Effector memory CD8-positive, alpha-beta T cell (primary cell): ENCODE data around the gene CR1.
"Not testable (repeated sequence)": the region's sequence is repeated elsewhere in the genome, so short reads cannot be mapped to it uniquely, and the experiment has no call there.

Experiments
- ATAC-seq: fragments of 150-1000 bp; cut with Tn5 transposase; replicated peaks from 2 replicates; pipeline ENCODE4 v1.10.0; 2021; ENCODE audit warnings: mild to moderate bottlenecking, moderate library complexity
- DNase-seq, 3 experiments: peaks; one replicate each; pipeline ENCODE4 v3.0.0; 2021
- H3K27ac Mint-ChIP-seq, 2 donors: one replicate each; pipeline ENCODE4 v1.8.0; 2022; ENCODE audit warnings: mild to moderate bottlenecking in 2 of 2, mixed read lengths in 2 of 2, moderate library complexity in 2 of 2
- H3K27me3 Mint-ChIP-seq, 2 donors: one replicate each; pipeline ENCODE4 v1.8.0; 2022; ENCODE audit warnings: mixed read lengths in 2 of 2
- H3K36me3 Mint-ChIP-seq: one replicate; pipeline ENCODE4 v1.8.0; 2022; ENCODE audit warnings: mild to moderate bottlenecking, moderate library complexity, mixed read lengths; ENCODE audit not compliant: insufficient read depth
- H3K4me1 Mint-ChIP-seq, 2 donors: one replicate each; pipeline ENCODE4 v1.8.0; 2022; ENCODE audit warnings: low read depth in 2 of 2, mixed read lengths in 2 of 2
- H3K4me3 Mint-ChIP-seq, 2 donors: one replicate each; pipeline ENCODE4 v1.8.0; 2022; ENCODE audit warnings: mild to moderate bottlenecking in 2 of 2, mixed read lengths in 2 of 2, moderate library complexity in 2 of 2
- H3K9me3 Mint-ChIP-seq, 2 donors: one replicate each; pipeline ENCODE4 v1.8.0; 2022; ENCODE audit warnings: mixed read lengths in 2 of 2

CR1 gene

GRCh38 chr1:207666342-207666741, 170.4 kb downstream of the CR1 start:
- Mint-ChIP-seq H3K27me3 (peaks cover 83 to 84% of the 10 kb centered on the region in 2 donors), H3K4me1 (no peaks in the 10 kb centered on the region), H3K9me3 (no peaks in the 10 kb centered on the region), H3K36me3 (no peaks in the 10 kb centered on the region), H3K27ac (no peak overlapping the region), H3K4me3 (no peak overlapping the region)
- DNase-seq = no peak
- no peak for ATAC-seq

- Mint-ChIP-seq H3K27me3 (peaks cover 68 to 82% of the 10 kb centered on the region in 2 donors), H3K4me3 (no peak overlapping the region), H3K36me3 (no peaks in the 10 kb centered on the region), H3K27ac (no peak overlapping the region), H3K9me3 (no peaks in the 10 kb centered on the region), H3K4me1 (no peaks in the 10 kb centered on the region)
- ATAC-seq (no peak), DNase-seq (no peak)
Measured at GRCh38 chr1:207669528-207670009, 173.6 kb downstream of the CR1 start.

- ATAC-seq = no peak
- Mint-ChIP-seq H3K27me3 (peaks cover 70 to 82% of the 10 kb centered on the region in 2 donors), H3K27ac (no peak overlapping the region), H3K4me3 (no peak overlapping the region), H3K4me1 (no peaks in the 10 kb centered on the region), H3K36me3 (no peaks in the 10 kb centered on the region), H3K9me3 (no peaks in the 10 kb centered on the region)
- DNase-seq = no peak
Measured at GRCh38 chr1:207670192-207670591, 174.2 kb downstream of the CR1 start.

GRCh38 chr1:207670997-207671396, 175.0 kb downstream of the CR1 start:
- DNase-seq = no peak
- Mint-ChIP-seq H3K4me1 (no peaks in the 10 kb centered on the region), H3K4me3 (no peak overlapping the region), H3K36me3 (no peaks in the 10 kb centered on the region), H3K9me3 (no peaks in the 10 kb centered on the region), H3K27ac (no peak overlapping the region), H3K27me3 (peaks cover 68 to 85% of the 10 kb centered on the region in 2 donors)
- ATAC-seq = no peak

GRCh38 chr1:207672522-207673130, 176.7 kb downstream of the CR1 start:
- Mint-ChIP-seq H3K4me3 (no peak overlapping the region), H3K36me3 (no peaks in the 10 kb centered on the region), H3K27ac (no peak overlapping the region), H3K9me3 (no peaks in the 10 kb centered on the region), H3K27me3 (peaks cover 54 to 80% of the 10 kb centered on the region in 2 donors), H3K4me1 (no peaks in the 10 kb centered on the region)
- ATAC-seq (peak; percentile 32), DNase-seq (no peak)

GRCh38 chr1:207673399-207673798, 177.4 kb downstream of the CR1 start:
- Mint-ChIP-seq H3K9me3 (no peaks in the 10 kb centered on the region), H3K27ac (no peak overlapping the region), H3K36me3 (no peaks in the 10 kb centered on the region), H3K4me1 (no peaks in the 10 kb centered on the region), H3K4me3 (no peak overlapping the region), H3K27me3 (peaks cover 51 to 80% of the 10 kb centered on the region in 2 donors)
- ATAC-seq (no peak), DNase-seq (no peak)

GRCh38 chr1:207676153-207676552, 180.2 kb downstream of the CR1 start:
- ATAC-seq = no peak
- Mint-ChIP-seq H3K27ac (no peak overlapping the region), H3K27me3 (peaks cover 37 to 74% of the 10 kb centered on the region in 2 donors), H3K9me3 (no peaks in the 10 kb centered on the region), H3K36me3 (no peaks in the 10 kb centered on the region), H3K4me1 (no peaks in the 10 kb centered on the region), H3K4me3 (no peak overlapping the region)
- no peak for DNase-seq

- not testable (repeated sequence) for H3K4me3 Mint-ChIP-seq, H3K9me3 Mint-ChIP-seq, H3K27ac Mint-ChIP-seq, H3K4me1 Mint-ChIP-seq, ATAC-seq, DNase-seq, H3K36me3 Mint-ChIP-seq
- H3K27me3 Mint-ChIP-seq = peaks cover 27 to 39% of the 10 kb centered on the region in 2 donors
Measured at GRCh38 chr1:207680590-207681388, 184.8 kb downstream of the CR1 start.

GRCh38 chr1:207682872-207683434, 187.0 kb downstream of the CR1 start:
- H3K4me3 Mint-ChIP-seq, H3K4me1 Mint-ChIP-seq, H3K9me3 Mint-ChIP-seq, DNase-seq, H3K27ac Mint-ChIP-seq, H3K36me3 Mint-ChIP-seq, ATAC-seq: not testable (repeated sequence)
- peaks cover 21 to 23% of the 10 kb centered on the region in 2 donors for H3K27me3 Mint-ChIP-seq

GRCh38 chr1:207690551-207690950, 194.6 kb downstream of the CR1 start:
- peaks cover 28 to 35% of the 10 kb centered on the region in 2 donors for H3K27me3 Mint-ChIP-seq
- ATAC-seq, H3K36me3 Mint-ChIP-seq: not testable (repeated sequence)

GRCh38 chr1:207691010-207691409, 195.1 kb downstream of the CR1 start:
- ATAC-seq (no peak), DNase-seq (no peak)
- Mint-ChIP-seq H3K4me1 (no peaks in the 10 kb centered on the region), H3K27ac (no peak overlapping the region), H3K9me3 (no peaks in the 10 kb centered on the region), H3K4me3 (no peak overlapping the region), H3K36me3 (no peaks in the 10 kb centered on the region), H3K27me3 (peaks cover 28 to 40% of the 10 kb centered on the region in 2 donors)

More at GRCh38 chr1:207690551-207690950, 194.6 kb downstream of the CR1 start:
- not testable (repeated sequence) for H3K4me3 Mint-ChIP-seq, H3K27ac Mint-ChIP-seq, H3K4me1 Mint-ChIP-seq, DNase-seq, H3K9me3 Mint-ChIP-seq
